ENCODE measurements around the gene VCX3A.

GRCh38 chrX:6526564-6527136 lies 8.3 kb downstream of the VCX3A start:
- no peak for TF ChIP-seq MTA3 (IDR thresholded peaks at IDR 0.05; ENCODE audit: borderline replicate concordance, low read length)
- TF ChIP-seq CTCF (IDR thresholded peaks at IDR 0.05 in 2 of 3, conservative IDR thresholded peaks at IDR 0.05 in 1 of 3; ENCODE audit: control insufficient read depth in 2 of 3, extremely low read depth in 1 of 3, insufficient read depth in 1 of 3, low read depth in 3 of 3, low read length in 3 of 3): no peak

Measured in GM12878 (cell line).